Fibroblast of lung (primary cell): Measurements from ENCODE around the gene TWF2.

Experiments
- CTCF ChIP-seq, 2 donors: IDR thresholded peaks in 1 of 2; conservative IDR thresholded peaks in 1 of 2; 1 replicate in 1 of 2; 2 replicates in 1 of 2; pipeline ENCODE4 v1.5.1; 2011 to 2012; ENCODE audit warnings: low read length in 2 of 2, control low read depth in 1 of 2, inconsistent platforms in 1 of 2, low read depth in 1 of 2, mild to moderate bottlenecking in 1 of 2
- EZH2 ChIP-seq: IDR thresholded peaks from 2 replicates; pipeline ENCODE4 v1.5.1; 2012; ENCODE audit warnings: low read length, control low read depth, mild to moderate bottlenecking; ENCODE audit errors: missing control alignments

GRCh38 chr3:52257911-52258310 lies 19.0 kb upstream of the TWF2 start:
- no peak for TF ChIP-seq CTCF (conservative IDR thresholded peaks at IDR 0.05 in 1 of 2, IDR thresholded peaks at IDR 0.05 in 1 of 2; ENCODE audit: low read depth in 1 of 2, low read length in 2 of 2)
- TF ChIP-seq EZH2 = no peak
